ENCODE measurements around the gene INSIG1.

INSIG1 gene

DNA sequence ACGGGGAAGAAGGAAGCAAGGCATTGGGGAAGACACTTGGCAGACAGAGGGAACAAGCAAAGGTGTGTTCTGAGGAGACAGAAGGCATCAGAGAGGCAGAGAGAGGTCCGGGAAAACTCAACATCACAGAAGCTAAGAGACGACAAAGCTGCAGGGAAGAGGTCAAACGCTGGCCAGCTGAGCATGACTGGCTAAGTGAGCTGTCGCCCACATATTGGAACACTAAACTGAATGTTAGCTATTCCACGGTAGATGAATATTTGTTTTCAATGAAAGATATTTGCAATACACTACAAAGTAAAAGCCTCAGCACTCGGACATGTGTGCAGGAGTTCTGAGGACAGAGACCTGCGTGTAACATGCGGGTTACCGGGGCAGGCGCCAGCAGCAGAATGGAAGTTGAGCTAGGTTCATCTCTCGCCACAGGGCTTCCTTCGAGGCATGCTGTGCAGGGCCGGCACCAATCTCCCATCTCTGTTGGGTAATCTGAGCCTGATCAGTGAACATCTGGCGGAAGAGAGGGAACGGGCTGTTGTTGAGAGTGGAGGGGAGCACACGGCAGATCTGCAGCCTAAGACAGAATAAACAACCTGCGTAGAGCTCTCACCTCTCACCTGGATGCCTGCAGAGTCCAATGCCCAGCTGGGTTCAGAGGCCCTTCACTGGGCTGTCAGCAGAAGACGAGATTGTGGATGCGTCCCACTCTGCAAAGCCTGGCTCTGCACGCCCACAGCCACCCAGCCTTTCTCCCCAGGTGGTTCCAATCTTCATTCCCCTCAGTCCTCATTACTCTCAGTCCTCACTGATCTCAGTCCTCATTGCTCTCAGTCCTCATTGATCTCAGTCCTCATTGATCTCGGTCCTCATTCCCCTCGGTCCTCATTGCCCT is 35.9 kb downstream of the INSIG1 start:
- no peak for DNase-seq

DNA sequence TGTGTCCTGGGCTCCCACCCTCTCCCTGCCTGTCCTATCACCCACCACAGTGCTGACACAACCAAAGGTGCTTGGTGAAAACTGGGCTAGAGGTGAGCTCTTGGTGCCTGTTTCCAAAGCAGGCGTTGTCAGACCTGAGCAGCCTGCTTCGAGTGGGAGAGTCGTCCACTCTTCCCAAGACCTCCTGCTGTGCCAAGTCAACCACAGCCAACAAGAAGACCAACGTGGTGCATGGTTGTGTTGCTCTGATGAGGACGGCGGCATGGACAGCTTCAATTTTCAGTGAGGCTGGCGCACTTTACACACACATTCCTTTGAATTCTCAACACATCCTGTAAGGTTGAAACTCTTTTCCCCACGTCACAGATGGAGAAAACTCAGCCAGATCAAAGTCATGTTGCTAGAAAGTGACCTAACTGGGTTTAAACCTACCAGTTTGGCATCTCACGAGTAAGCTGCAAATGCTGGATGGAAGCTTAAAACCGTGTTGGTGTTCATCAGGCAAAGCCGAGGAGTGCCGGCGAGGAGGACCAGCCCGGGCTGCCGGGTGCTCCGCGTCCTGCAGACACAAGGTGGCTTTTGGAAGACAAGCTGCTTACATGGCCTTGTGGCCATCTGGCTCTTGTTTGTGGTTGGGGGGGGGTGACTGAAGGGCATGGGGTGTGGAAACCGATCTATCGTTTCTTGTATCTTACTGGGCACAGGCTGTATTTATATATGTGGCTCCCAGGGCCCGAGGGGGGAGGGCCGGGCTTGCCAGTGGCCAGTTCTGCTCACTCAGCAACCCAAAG is 39.3 kb downstream of the INSIG1 start:
- no peak for DNase-seq

DNA sequence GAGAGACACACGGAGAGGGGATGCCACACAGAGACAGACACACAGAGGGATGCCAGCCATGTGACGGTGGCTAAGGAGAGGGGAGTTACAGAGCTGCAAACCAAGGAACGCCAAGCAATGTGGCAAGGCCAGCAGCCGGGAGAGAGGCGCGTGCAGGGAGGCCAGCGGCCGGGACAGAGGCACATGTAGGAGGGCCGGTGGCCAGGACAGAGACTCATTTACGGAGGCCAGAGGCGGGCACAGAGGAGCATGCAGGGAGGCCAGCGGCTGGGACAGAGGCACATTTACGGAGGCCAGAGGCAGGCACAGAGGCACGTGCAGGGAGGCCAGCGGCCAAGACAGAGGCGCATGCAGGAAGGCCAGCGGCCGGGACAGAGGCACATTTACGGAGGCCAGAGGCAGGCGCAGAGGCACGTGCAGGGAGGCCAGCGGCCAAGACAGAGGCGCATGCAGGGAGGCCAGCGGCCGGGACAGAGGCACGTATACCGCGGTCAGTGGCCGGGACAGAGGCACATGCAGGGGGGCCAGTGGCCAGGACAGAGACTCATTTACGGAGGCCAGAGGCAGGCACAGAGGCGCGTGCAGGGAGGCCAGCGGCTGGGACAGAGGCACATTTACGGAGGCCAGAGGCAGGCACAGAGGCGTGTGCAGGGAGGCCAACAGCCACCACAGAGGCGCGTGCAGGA is 40.4 kb downstream of the INSIG1 start:
- no peak for DNase-seq

DNA sequence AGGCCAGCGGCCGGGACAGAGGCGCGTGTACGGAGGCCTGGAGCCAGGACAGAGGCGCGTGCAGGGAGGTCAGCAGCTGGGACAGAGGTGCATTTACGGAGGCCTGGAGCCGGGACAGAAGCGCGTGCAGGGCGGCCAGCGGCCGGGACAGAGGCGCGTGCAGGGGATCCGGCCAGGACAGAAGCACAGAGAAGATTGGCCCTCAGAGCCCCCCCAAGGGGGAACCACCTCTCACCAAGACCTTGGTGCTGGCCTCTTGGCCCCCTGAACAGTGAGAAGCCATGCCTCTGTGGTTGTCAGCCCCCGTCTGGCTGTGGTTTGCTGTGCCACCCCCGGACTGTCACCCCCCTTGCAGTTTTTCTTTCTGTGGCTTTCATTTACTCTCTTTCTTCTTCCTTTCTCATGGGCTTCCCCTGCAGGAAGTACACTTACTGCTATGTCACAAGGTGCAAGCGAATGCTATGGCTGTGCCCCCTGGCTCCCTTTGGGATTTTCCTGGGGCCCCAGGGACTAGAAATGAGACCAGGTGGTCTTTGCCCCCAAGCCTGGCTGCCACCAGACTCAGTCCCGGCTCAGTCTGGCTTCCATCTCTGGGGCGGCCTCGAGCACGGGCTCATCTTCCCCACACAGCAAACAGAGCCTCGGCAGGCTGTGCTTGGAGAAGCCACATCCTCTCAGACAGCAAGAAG is 41.1 kb downstream of the INSIG1 start:
- DNase-seq, result no peak

DNA sequence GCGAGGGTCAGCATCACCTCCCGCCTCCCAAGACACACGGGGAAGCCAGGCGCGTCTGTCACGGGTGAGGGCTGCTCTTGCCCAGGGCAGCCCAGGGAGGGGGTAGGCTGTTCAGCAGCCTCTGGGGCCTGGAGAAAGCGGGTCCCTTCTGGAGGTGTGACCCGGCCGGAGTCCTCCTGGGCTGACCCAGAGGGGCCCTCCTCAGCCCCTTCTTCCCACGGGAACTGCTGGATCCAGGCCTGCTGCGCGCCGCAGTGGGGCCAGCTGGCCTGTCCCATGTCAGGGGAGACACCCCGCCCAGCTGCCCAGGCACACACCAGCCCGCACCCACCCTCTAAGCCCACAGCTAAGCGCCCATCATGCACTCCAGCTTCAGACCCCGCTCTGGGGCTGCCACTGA is 41.8 kb downstream of the INSIG1 start:
- DNase-seq, result no peak

DNA sequence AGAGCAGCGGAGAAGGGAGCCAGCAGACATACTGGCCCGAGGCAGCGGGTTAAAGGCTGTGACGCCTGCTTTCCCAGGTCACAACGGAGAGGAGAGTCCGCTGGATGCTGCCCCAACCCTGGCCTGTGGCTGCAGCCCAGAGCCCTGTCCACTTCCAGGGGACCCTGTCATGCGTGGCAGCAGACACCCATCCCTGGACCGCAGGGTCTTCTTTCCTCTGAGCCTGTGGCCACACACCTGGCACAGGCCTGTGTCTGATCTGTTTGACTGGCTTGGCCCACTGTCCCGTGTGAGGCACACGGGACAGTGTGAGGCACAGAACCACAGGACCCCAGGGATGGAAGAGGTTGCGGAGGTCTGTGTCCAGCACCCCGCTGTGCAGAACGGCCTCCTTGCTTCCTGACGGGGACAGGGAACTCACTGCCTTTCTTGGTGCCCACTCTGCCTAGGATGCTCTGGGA is 42.4 kb downstream of the INSIG1 start:
- no peak for DNase-seq

DNA sequence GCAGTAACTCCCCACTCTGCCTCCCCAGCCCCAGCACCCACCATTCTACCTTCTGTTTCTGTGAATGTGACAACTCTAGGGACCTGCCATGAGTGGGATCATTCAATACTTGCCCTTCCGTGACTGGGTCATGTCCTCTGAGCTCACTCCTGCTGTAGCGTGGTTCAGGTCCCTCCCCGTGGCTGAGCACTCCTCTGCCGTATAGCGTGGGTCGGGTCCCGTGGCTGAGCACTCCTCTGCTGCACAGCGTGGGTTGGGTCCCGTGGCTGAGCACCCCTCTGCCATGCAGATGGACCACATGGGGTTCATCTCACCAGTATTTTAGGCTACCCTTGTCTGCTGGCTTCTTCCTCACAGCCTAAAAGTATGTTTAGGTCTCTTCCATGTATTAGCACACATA is 43.0 kb downstream of the INSIG1 start:
- DNase-seq, result no peak

DNA sequence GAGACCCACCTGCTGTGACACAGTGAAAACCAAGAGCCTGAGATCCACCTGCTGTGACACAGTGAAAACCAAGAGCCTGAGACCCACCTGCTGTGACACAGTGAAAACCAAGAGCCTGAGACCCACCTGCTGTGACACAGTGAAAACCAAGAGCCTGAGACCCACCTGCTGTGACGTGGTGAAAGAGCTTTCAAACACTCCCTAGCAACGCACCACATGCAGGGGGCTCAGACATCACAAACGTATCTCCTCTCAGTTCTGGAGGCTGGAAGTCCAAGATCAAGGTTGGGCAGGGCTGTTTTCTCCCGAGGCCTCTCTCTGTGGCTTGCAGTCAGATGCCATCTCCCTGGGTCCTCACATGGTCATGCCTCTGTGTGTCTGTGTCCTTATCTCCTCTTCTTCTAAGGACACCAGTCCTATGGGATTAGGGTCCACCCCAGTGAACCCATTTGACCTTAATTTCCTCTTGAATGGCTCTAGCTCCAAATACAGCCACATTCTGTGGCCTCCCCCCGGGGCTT is 43.8 kb downstream of the INSIG1 start:
- no peak for DNase-seq

DNA sequence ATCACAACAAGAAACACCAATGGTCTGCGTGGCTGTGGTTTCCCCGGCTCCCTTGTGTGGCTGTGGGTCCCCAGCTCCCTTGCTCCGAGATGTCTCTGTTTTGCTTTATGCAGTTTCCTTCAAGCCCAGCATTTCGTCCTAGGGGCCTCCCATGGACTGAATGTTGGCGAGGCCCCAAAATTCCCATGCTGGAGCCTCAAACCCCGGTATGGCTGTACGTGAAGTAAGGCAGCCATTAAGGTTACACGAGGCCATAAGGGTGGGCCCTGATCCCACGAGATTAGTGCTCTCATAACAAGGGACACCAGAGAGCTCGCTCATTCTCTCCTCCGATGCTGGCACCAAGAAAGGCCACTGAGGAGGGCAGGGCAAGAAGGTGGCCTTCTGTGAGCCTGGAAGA is 44.6 kb downstream of the INSIG1 start:
- DNase-seq, result no peak

DNA sequence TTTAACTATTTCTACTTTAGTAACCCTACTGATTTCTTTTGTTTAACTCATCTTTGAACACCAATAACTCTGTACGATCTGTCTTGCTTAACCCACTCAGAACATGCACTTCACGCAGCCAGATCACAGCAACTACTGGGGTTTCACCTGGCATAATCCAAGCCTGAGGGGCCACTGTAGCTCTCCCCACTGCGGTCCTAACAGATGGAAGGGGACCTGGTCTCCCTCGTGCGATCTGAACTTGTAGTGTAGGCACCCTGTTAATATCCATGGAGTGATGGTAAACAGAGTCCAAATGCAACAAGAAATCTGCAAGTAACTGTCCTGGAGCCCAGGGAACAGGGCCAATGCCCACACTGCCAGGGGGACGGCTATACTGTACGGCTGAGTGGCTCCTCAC is 45.5 kb downstream of the INSIG1 start:
- no peak for DNase-seq

DNA sequence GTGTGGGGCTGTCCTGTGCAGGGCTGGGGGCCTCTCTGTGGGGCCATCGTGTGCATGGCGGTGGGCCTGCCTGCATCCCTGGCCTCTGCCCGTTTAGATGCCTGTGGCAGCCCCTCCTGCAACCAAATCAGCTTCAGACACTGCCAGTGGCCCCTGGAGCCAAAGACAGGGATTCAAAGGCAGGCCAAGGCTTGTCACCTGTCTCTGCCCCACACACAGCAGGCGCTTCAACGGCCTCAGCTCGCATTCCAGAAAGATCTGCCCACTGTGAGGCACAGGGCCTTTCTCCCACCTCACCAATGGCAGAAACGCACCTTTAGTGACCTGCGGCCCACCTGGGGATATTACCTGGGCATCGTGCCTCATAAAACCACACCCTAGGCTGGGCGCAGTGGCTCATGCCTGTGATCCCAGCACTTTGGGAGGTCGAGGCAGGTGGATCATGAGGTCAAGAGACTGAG is 46.0 kb downstream of the INSIG1 start:
- DNase-seq, result no peak

DNA sequence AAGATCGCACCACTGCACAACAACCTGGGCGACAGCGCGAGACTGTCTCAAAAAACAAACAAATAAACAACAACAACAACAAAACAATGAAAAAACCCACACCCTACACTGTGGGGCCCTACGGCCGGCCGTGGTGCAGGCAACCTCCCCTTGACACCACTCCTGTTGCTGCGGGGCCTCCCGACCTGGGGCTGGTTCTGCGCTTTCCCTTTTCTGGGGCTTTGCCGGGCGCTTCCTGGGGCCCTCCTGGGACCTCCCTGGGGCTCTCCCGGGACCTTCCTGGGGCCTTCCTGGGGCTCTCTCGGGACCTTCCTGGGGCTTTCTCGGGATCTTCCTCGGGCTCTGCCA is 46.6 kb downstream of the INSIG1 start:
- no peak for DNase-seq

DNA sequence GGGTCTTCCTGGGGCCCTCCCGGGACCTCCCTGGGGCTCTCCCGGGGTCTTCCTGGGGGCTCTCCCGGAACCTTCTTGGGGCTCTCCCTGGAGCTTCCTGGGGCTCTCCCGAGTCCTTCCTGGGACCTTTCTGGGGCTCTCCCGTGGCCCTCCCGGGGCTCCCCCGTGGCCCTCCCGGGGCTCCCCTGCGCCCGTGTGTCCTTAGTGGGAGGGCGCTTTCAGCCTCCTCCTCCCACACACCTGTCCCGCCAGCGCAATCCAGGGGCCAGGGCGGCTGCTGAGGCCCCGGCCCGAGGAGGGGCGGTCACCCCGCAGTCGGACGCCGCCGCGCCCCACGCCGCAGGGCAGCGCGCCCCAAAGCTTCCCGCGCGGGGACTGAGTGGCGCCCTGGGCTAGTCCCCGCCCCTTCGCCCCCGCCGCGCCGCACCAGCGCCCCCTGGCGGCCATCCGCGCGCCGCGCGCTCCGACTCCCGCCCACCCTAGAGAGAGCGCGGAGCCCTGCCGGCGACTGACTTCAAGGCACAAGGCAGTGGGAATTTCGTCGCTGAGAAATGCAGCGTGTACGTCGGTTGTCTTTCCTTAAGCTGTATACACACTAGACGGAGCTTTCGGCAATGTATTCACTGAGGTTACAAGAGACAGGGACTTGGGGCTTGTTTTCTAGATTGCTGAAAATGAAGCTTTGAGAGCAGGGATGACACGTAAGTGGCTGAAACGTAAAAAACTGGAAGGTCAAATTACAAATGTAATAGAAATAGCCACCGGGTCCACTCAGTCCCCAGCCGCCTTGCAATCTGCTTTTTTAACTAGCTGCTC is 47.1 kb downstream of the INSIG1 start:
- no peak for DNase-seq

DNA sequence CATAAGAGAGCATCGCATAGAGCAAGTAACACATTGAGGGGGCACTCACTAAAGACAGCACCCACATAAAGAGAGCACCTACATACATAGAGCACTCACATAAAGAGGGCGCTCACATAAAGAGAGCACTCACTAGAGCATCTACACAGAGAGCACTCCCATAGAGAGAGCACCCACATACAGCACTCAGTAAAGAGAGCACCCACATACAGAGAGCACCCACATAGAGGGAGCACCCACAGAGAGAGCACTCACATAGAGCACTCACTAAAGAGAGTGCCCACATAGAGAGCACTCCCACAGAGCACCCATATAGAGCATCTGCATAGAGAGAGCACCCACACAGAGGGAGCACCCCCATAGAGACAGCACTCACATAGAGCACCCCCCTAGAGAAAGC is 47.8 kb downstream of the INSIG1 start:
- DNase-seq, result no peak

DNA sequence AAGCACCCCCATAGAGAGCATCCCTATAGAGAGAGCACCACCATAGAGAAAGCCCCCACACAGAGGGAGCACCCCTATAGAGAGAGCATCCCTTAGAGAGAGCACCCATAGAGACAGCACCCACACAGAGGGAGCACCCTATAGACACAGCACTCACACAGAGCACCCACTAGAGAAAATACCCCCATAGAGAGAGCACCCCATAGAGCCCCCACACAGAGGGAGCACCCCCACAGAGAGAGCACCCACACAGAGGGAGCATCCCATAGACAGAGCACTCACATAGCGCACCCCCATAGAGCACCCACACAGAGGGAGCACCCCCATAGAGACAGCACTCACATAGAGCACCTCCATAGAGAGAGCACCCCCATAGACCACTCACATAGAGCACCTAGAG is 48.6 kb downstream of the INSIG1 start:
- DNase-seq, result no peak

DNA sequence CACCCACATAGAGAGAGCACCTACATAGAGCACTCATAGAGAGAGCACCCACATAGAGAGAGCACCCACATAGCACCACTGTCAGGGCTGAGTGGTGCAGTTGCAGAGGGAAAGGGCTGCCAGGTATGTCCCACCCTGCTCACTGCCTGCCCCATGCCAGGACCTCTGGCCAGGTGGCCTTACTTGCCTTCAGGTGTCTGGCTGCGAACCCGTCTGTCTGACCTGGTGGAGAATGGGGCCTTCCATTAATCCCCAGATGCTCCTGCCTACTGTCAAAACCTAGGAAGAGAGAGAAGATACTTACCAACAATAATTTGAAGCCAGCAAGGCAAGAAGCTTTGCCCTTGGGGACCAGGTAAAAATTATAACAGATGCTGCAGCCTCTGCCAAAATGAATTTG is 51.1 kb downstream of the INSIG1 start:
- DNase-seq, result no peak

DNA sequence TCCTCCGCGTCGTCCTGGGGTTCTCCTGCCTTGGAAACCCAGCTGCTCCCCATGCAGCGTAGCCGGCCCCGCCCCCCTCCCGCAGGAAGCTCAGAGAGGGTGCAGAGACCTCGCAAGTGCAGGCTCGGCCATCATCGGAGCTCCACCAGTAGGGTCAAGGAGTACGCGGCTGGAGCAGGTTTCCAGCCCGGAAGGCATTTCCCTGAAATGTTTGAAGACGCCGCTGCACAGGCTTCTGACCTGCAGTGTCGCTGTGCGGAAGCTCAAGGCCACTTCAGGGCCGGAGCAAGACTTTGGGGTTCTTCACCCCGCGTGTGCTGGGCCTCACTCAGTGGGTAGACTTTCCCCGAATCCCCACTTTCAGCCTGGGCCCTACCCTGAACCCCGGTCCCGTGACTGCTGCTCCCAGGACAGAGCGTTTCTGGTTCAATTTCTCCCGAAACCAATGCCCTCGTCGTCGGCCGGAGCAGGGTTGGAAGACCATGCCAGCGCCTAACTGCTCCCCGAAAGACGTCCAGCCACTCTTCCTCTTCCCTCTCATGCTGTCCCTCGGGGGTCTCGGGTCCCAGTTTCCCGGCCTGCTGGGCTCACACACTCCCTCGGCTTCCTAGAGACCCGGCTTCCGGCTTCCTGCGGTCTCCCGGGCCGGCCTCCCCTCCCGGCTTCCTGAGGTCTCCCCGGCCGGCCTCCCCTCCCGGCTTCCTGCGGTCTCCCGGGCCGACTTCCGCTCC is 52.1 kb downstream of the INSIG1 start:
- DNase-seq, result no peak

DNA sequence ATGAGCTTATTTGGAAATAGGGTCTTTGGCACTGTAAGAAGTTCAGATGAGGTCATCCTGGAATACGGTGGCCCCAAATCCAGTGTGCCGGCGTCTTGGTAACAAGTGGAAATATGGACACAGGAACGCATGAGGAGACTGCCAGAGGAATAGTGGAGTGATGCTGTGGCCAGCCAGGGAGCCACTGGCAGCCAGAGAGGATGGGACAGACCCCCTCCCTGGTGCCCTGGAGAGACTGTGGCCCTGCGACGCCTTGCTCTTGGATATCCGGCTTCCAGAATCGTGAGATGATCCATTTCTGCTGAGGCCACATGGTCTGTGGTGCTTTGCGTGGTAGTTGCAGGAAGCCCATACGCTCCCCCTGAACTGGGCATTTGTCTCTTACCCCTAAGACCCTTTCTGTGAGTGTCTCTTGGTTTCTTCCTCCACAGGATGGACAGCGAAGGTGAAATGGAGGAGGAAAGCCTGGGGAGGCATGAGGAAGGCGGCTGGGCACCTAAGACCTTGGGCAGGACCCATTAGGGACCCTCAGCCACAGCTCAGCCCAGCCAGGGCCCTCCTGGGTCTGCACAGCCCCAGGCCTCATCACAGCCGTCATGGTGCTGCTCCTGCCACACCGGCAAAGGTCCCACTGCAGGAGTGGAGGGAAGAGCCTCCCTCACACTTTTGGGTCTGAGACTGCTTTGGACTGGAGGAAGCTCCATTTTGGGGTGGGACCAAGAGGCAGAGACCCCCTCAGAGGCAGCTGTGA is 53.6 kb downstream of the INSIG1 start:
- DNase-seq, result no peak

DNA sequence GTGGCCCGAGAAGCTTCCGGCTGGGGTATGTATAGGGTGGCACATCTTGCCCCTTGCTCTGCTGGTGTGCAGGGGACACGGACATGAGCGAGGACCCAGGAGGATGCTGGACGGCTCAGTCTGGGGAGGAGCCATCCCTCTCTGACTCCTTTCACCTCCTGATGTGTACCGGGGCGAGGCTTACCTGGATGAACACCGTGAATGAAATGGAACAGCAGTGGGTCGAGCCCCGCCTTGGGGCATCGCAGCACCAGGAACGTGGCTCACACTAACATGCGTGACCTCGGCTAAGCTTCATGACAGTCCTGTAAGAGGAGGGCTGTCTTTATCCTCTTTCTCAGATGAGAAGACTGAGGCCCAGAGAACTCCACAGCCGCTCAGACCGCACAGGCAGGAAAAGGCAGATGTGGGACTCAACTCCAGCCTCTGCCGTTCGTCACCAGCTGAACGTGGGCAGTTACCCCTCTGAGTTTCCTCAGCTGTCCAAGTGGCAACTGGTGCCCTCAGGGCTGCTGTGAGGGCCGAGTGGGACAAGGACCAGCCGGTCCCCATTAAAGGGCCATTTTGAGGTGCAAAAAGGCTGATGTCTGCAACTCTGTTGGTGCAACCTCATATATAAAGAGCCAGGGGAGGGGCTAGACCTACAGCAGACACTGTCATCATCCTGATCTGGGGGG is 54.5 kb downstream of the INSIG1 start:
- DNase-seq, result no peak

DNA sequence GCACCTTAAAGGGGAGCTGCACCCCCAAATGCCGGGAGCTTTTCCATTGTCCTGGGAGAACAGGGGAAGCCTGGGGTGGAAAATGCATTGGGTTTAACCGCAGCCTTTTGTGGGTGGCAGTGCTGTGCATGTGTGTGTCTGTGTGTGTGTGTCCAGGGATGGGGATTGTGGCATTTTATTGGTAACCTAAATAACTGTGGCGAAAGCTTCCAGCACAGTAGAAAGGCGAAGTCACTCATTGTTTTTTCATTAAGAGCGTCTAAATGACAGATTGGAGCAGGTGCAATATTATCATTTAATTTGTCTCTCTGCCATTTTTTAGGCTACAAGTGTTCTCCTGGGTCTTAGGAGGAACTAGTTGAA is 55.1 kb downstream of the INSIG1 start:
- no peak for DNase-seq

Data from cortex of kidney (tissue), 1 donor.